Measurements from ENCODE around the gene FSTL4.

GRCh38 chr5:133225671-133226152 is 386.6 kb downstream of the FSTL4 start:
- no peak for TF ChIP-seq CTCF (IDR thresholded peaks at IDR 0.05; ENCODE audit: low read depth, low read length, missing input control)
- no peak for TF ChIP-seq GABPA (IDR thresholded peaks at IDR 0.05 in 1 of 2, conservative IDR thresholded peaks at IDR 0.05 in 1 of 2)
- TF ChIP-seq TAF1 (conservative IDR thresholded peaks at IDR 0.05), result no peak
- TF ChIP-seq EGR1 (IDR thresholded peaks at IDR 0.05; ENCODE audit: low read depth in 2 of 2), result no peak
- TF ChIP-seq JUND (IDR thresholded peaks at IDR 0.05), result peak; percentile 91 to 94

Data from liver (tissue), 3 donors.